ENCODE measurements around the gene APMAP.

The APMAP gene

GRCh38 chr20:25039697-25040437 lies 47.3 kb upstream of the APMAP start:
- Histone ChIP-seq H4K20me1 (ENCODE audit: insufficient read depth, low read length) (0 out of 2 replicates have a peak, but pooled peaks cover 2% of the 10 kb centered on the region), H3K4me2 (ENCODE audit: low read length) (no peak overlapping the region), H3K4me1 (ENCODE audit: low read length) (peaks cover 47% of the 10 kb centered on the region), H3K27me3 (ENCODE audit: low read depth, low read length) (no peaks in the 10 kb centered on the region), H3K27ac (ENCODE audit: low read length) (no peak overlapping the region), H3K9me3 (ENCODE audit: insufficient read depth, low read length) (no peaks in the 10 kb centered on the region), H3K9ac (ENCODE audit: low read length) (no peak overlapping the region), H3K4me3 (ENCODE audit: low read length) (no peak overlapping the region), H3K36me3 (replicated peaks; ENCODE audit: low read depth, low read length) (no peaks in the 10 kb centered on the region), H2AFZ (ENCODE audit: low read depth, low read length) (no peak overlapping the region), H3K79me2 (ENCODE audit: low read length) (no peaks in the 10 kb centered on the region)
- no peak for TF ChIP-seq EZH2phosphoT487 (IDR thresholded peaks at IDR 0.05; ENCODE audit: low read depth)
- no peak for TF ChIP-seq CTCF (IDR thresholded peaks at IDR 0.05; ENCODE audit: low read depth, low read length)

- no peaks in the 10 kb centered on the region for H3K9me3 ChIP-seq (ENCODE audit: insufficient read depth, low read length)
- H3K27ac ChIP-seq (ENCODE audit: low read length): no peak overlapping the region
- no peak overlapping the region for H3K4me3 ChIP-seq (ENCODE audit: low read length)
- no peak overlapping the region for H3K4me2 ChIP-seq (ENCODE audit: low read length)
- TF ChIP-seq EZH2phosphoT487 (IDR thresholded peaks at IDR 0.05; ENCODE audit: low read depth) (no peak), CTCF (IDR thresholded peaks at IDR 0.05; ENCODE audit: low read depth, low read length) (no peak)
- H3K27me3 ChIP-seq (ENCODE audit: low read depth, low read length): no peaks in the 10 kb centered on the region
- peaks cover 47% of the 10 kb centered on the region for H3K4me1 ChIP-seq (ENCODE audit: low read length)
- no peaks in the 10 kb centered on the region for H3K79me2 ChIP-seq (ENCODE audit: low read length)
- H3K36me3 ChIP-seq (replicated peaks; ENCODE audit: low read depth, low read length): no peaks in the 10 kb centered on the region
- H4K20me1 ChIP-seq (ENCODE audit: insufficient read depth, low read length): 0 out of 2 replicates have a peak, but pooled peaks cover 2% of the 10 kb centered on the region
- no peak overlapping the region for H2AFZ ChIP-seq (ENCODE audit: low read depth, low read length)
- H3K9ac ChIP-seq (ENCODE audit: low read length): no peak overlapping the region
Observed at GRCh38 chr20:25038591-25039015, 46.1 kb upstream of the APMAP start.

GRCh38 chr20:25038103-25038410 lies 45.5 kb upstream of the APMAP start:
- Histone ChIP-seq H3K4me1 (ENCODE audit: low read length) (peaks cover 42% of the 10 kb centered on the region), H3K36me3 (replicated peaks; ENCODE audit: low read depth, low read length) (no peaks in the 10 kb centered on the region), H3K79me2 (ENCODE audit: low read length) (no peaks in the 10 kb centered on the region), H4K20me1 (ENCODE audit: insufficient read depth, low read length) (0 out of 2 replicates have a peak, but pooled peaks cover 2% of the 10 kb centered on the region), H3K4me2 (ENCODE audit: low read length) (no peak overlapping the region), H3K27me3 (ENCODE audit: low read depth, low read length) (no peaks in the 10 kb centered on the region), H3K9ac (ENCODE audit: low read length) (no peak overlapping the region), H3K4me3 (ENCODE audit: low read length) (no peak overlapping the region), H2AFZ (ENCODE audit: low read depth, low read length) (no peak overlapping the region), H3K27ac (ENCODE audit: low read length) (no peak overlapping the region), H3K9me3 (ENCODE audit: insufficient read depth, low read length) (no peaks in the 10 kb centered on the region)
- TF ChIP-seq CTCF (IDR thresholded peaks at IDR 0.05; ENCODE audit: low read depth, low read length): no peak
- no peak for TF ChIP-seq EZH2phosphoT487 (IDR thresholded peaks at IDR 0.05; ENCODE audit: low read depth)

GRCh38 chr20:25037288-25038102 lies 44.9 kb upstream of the APMAP start:
- no peak overlapping the region for H3K27ac ChIP-seq (ENCODE audit: low read length)

More at GRCh38 chr20:25037288-25038102, 44.9 kb upstream of the APMAP start:
- H3K9me3 ChIP-seq (ENCODE audit: insufficient read depth, low read length): no peaks in the 10 kb centered on the region
- H2AFZ ChIP-seq (ENCODE audit: low read depth, low read length): no peak overlapping the region
- 0 out of 2 replicates have a peak, but pooled peaks cover 2% of the 10 kb centered on the region for H4K20me1 ChIP-seq (ENCODE audit: insufficient read depth, low read length)
- H3K4me1 ChIP-seq (ENCODE audit: low read length): peaks cover 36% of the 10 kb centered on the region
- no peaks in the 10 kb centered on the region for H3K79me2 ChIP-seq (ENCODE audit: low read length)
- no peaks in the 10 kb centered on the region for H3K27me3 ChIP-seq (ENCODE audit: low read depth, low read length)
- H3K4me3 ChIP-seq (ENCODE audit: low read length): no peak overlapping the region
- no peak overlapping the region for H3K4me2 ChIP-seq (ENCODE audit: low read length)
- no peaks in the 10 kb centered on the region for H3K36me3 ChIP-seq (replicated peaks; ENCODE audit: low read depth, low read length)
- no peak for TF ChIP-seq CTCF (IDR thresholded peaks at IDR 0.05; ENCODE audit: low read depth, low read length)
- no peak for TF ChIP-seq EZH2phosphoT487 (IDR thresholded peaks at IDR 0.05; ENCODE audit: low read depth)
- H3K9ac ChIP-seq (ENCODE audit: low read length): no peak overlapping the region

Data from OCI-LY3 (cell line).